GM13976 (cell line): ENCODE measurements around the gene TNFRSF11A.

Experiments
- DNase-seq: peaks from one replicate; pipeline ENCODE4 v3.0.0; 2012; ENCODE audit warnings: low spot score
- CTCF ChIP-seq: IDR thresholded peaks from 2 replicates; pipeline ENCODE4 v1.5.1; 2012; ENCODE audit warnings: borderline replicate concordance, mild to moderate bottlenecking; ENCODE audit not compliant: insufficient read depth; ENCODE audit errors: extremely low read depth, missing control alignments, control extremely low read depth
- in situ Hi-C: fragments of 300-500 bp; cut with MboI; formaldehyde crosslinking; loops from one replicate; pipeline ENCODE4 v1.12.0; 2022; ENCODE audit warnings: low sequenced_read_pairs, mixed read lengths, inconsistent platforms; ENCODE audit not compliant: unreplicated experiment

The TNFRSF11A gene

GRCh38 chr18:62282188-62282629, 42.9 kb upstream of the TNFRSF11A start:
- in situ Hi-C loops, result no loop called here
- DNase-seq, result no peak
- no peak for TF ChIP-seq CTCF

- no peak for TF ChIP-seq CTCF
- in situ Hi-C loops, result no loop called here
- no peak for DNase-seq
Measured at GRCh38 chr18:62284637-62285036, 40.5 kb upstream of the TNFRSF11A start.

GRCh38 chr18:62285281-62285680, 39.8 kb upstream of the TNFRSF11A start:
- in situ Hi-C loops, result no loop called here
- DNase-seq, result no peak

GRCh38 chr18:62287781-62288664, 37.1 kb upstream of the TNFRSF11A start:
- no peak for TF ChIP-seq CTCF
- in situ Hi-C loops, result no loop called here
- DNase-seq, result no peak

More at GRCh38 chr18:62285281-62285680, 39.8 kb upstream of the TNFRSF11A start:
- TF ChIP-seq CTCF, result no peak

- in situ Hi-C loops, result no loop called here
- no peak for TF ChIP-seq CTCF
- DNase-seq, result no peak
Measured at GRCh38 chr18:62288665-62289008, 36.5 kb upstream of the TNFRSF11A start.

- TF ChIP-seq CTCF, result no peak
- in situ Hi-C loops, result no loop called here
- peak; percentile 31 for DNase-seq
Measured at GRCh38 chr18:62289047-62289446, 36.1 kb upstream of the TNFRSF11A start.
